GM18505 (cell line): Measurements from ENCODE around the gene POP4.

ENCODE experiments used
- ATAC-seq: cut with Tn5 transposase; IDR thresholded peaks from one replicate; pipeline ENCODE4 v1.9.1; 2021; ENCODE audit not compliant: unreplicated experiment
- POLR2A ChIP-seq: IDR thresholded peaks from 4 replicates; pipeline ENCODE4 v1.6.1; 2011; ENCODE audit warnings: borderline replicate concordance; ENCODE audit not compliant: insufficient read depth, insufficient read length; ENCODE audit errors: extremely low read depth

Gene POP4

DNA sequence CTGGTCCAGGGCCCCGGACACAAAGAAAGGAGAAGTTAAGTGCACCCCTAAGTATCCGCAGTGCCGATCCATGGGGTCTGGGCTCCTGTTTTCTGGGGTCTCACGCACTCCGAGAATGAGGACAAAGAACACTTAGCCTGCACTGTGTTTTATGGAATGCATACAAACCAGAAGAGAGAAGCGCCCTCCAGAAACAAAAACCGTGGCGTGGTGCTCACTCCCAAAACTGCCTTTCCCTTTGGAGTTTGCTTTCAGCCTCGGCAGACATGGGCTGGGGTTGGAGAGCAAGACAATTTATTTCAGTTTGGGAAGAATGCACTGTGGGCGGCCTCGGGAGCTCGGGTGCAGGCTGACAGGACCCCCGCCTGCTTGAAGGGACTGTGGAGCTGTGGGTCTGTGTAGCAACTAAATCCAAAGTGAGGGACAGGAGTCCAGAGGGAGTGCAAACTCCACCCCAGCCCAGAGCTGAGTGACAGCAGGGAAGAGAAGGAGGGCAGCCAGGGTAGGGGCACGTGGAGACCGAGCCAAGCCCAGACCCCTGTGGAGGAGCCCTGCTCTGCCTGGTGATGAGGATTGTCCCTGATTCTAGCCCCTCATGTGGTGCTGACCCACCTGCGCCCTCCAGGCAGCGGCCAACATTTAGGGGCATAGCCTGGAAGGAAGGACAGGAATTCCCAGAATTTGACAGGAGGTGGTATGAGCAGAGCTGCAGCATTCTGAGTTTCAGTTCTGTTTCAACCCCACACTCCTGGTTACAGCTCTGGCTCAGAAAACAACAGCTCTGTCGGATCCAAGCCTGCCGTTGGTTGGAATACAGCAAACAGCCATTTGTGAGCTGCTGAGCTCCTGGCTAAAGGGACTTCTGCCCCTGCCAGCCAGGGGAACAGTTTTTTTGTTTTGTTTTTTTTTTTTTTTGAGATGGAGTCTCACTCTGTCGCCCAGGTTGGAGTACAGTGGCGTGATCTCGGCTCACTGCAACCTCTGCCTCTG, 37.8 kb upstream of the POP4 start:
- no peak for ATAC-seq
- no peak for TF ChIP-seq POLR2A

DNA sequence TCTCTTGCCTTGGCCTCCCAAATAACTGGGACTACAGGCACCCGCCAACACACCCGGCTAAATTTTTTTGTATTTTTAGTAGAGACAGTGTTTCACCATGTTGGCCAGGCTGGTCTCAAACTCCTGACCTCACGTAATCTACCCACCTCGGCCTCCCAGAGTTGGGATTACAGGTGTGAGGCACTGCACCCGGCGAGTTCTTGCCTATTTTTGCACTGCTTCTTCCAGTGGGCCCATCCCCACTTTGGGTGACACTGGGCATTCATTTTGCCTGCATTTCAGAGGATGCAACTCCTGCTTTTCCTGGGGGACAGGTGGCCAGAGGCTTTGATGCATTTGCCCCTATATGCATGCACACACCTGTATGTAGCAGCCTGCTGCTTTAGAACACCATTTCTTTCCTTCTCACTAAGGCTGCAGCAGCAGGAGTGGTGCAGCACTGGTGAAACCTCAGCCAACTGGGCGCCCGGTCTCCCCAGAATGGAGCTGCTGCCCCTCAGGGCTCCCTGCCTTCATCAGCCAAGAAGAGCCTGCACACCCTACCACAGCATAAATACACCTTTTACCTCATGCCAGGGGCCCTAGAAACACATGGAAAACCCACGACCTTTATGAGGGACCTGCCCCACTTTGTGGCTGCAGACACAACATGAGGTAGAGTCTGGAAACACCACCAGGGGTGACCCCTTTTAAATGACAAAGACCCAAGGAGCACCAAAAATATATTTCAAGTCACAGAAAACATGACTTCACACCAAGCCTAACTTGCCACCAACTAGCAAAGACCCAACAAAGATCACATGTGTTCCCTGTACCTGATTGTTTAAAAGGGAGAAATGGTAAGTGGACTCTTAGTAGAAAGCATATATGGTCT, 36.8 kb upstream of the POP4 start:
- TF ChIP-seq POLR2A: no peak
- no peak for ATAC-seq

DNA sequence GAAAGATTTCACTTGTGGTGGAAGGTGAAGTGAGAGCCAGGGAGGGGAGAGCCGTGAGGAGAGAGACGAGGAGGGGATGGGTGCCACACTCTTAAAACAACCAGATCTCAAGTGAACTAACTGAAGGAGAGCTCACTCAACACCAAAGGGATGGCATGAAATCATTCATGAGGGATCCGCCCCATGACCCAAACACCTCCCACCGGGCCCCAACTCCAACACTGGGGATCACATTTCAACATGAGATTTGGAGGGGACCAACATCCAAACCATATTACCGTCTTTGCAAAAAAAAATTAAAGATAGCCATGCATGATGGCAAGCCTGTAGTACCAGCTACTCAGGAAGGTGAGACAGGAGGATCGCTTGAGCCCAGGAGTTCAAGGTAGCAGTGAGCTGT, 34.9 kb upstream of the POP4 start:
- TF ChIP-seq POLR2A: no peak
- no peak for ATAC-seq

DNA sequence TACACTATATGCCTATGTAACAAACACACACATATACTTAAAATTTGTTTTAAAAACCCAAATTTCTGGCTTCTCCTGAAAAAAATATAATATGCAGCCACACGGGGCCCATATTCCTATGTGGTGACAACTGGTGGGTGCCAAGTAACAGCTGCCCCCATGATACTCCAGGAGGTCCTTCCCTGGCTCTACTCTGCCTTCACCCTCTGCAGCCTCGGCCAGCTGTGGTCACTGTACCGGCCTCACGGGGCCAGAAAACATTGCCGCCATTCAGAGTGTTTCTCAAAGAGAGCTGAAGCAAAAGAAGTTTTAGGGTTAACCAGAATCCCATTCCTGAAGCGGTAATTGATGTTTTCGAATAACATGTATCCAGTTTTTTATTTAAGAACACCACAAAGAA, 32.6 kb upstream of the POP4 start:
- TF ChIP-seq POLR2A: no peak
- no peak for ATAC-seq

DNA sequence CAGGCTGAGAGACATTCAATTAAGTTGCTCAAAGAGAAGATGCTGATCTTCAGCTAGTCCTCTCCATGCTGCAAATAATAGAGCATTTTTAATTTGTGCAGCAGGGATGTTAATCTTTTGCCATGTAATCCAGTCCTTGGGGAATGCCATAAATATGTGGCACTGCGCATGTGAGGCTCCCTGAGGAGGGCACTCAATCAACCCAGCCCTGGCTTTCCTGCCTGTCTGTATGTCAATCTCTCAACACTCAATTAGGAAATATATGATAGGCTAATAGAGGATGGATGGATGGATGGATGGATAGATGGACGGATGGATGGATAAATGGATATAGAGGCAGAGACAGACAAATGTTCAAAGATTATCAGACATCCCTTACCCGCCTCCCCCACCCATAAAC, 31.6 kb upstream of the POP4 start:
- TF ChIP-seq POLR2A: no peak
- no peak for ATAC-seq

DNA sequence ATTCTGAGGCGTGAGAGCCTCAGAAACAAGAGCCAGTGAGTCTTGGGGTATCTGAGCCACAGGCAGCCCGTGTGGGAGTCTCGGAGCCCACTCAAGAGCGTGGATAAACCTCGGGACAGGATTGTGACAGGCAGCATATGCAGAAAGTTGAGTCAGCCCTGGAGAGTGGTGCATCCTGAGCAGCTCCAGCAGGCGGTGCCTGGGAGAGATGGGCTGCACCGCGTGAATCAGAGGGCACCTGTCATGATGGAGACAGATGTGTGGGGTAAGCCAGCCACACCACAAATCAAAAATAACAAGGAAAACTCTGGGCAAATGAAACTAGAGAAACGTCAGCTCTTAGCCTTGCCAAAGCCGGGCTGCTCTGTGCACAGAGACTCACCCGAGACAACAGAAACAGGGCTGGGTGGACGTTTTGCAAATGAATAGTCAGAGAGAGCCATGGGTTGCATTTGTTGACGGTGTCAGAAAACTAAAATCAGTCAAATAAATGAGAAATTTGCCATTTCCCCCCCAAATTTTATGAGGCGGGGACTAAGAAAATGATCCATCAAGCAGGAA, 30.0 kb upstream of the POP4 start:
- ATAC-seq: no peak
- TF ChIP-seq POLR2A: no peak

DNA sequence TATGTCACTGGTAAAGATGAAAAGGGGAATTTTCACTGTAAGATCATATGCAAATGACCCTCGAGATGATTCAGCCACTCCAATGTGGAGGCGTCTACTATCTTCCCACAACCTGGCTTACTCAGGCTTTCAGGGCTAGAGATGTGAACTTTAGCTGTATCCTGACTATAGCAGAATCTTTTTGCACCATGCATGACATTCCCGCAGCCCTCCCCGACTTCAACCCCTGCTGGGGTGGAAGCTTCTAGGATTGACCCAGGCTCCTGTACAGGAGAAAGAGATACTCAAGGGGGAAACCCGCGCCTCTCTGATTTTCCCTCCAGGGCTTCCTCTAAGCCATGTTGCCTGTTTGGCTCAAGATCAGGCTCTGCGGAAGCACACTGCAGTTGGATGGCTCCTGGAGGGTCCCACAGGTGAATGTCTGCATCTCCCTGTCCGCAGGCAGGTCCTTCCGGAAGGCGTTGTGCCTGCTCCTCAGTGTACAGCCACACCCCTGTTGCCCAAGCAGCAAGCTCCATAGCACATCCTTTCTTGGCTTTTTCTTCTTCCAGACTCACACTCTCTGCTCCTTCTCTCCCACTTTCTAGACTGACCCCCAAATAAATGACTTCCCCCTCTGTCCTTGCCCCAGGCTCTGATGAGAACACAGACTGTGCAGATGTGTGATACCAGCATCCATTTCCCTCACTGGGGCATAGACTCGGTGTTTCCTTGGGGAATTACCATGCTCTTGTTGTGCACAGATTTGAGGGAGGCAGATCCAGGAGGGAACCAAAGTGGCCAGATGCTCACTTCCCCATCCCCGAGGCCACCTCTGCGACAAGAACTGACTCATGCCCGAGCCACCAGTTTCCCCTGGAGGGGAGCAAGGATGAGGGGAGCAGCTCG, 29.1 kb upstream of the POP4 start:
- no peak for ATAC-seq
- no peak for TF ChIP-seq POLR2A

DNA sequence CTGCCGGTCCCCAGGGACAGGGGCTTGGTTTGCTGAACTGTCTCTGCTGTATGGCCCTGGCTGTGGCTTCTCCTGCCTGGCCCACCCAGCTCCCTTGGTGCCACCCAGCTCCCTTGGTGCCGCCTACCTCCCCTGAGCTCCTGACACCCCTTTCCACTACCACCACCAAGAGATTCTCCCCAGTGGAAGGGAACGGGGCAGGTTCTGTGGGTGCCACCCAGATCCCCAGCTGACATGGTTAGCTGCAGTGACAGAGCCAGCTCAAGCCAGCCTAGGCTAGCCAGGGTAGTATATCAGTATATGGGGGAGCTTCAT, 28.5 kb upstream of the POP4 start:
- no peak for TF ChIP-seq POLR2A
- no peak for ATAC-seq

DNA sequence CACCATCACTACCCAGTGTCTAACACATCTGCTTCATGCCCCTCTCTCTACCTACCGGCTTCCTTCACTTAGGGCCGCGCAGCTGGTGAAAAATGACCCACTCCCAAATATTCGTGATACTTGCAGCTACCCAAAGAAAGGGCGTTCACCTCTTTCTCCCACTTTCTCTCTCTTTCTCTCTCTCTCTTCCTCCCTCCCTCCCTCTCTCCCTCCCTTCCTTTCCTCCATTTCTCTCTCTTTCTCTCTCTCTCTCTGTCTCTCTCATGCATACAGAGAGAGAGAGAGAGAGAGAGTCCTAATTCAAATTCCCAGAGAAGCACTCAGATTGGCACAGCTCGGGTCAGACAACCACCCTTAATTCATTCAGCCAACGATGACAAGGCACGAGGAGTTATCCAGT, 27.7 kb upstream of the POP4 start:
- no peak for TF ChIP-seq POLR2A
- no peak for ATAC-seq

DNA sequence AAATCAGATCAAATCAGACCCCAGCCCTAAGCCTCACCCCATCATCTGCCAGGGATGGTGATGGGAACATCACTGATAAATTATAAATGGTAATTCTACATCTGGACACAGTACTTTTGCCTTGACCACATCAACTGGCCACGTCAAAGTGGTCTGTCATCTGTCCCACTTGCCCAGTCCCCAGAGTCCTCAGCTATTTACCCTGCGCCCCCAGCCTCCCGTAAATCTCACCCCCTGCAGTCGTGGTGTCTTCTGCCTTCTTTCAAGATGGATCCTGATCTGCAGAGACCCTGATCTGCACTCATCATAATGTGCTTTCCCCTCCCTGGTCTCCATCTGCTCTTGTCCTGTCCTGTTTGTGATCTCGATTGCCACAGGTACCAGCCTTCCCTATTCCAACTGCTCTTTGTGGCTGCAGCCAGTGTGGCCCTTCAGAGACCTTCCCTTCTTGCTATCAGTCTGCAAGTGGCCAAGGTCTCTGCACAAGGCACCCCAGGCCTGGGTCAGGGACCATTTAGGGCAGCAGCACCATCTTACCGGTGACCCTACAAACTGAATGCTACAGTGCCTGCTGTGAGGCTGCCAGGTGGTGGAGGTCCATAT, 26.7 kb upstream of the POP4 start:
- TF ChIP-seq POLR2A: no peak
- no peak for ATAC-seq

DNA sequence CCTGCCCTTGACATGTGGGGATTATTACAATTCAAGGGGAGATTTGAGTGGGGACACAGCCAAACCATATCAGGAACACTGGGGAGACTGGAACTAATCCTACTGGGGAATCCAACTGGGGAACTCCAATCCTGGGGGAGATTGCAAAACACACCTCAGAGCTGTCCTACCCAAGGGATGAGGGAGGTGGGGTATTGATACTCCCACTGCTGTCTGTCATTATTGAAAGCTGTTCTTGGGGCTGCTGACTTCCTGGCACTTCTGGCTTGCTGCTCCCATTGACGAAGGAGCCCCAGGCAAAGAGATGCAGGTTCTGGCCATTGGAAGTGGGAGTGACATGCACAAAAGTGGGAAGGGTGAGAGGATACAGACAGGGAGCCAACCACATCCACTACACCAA, 24.7 kb upstream of the POP4 start:
- no peak for ATAC-seq
- TF ChIP-seq POLR2A: no peak
